Non-pigmented ciliary epithelial cell (primary cell): Measurements from ENCODE around the gene NUDT12.

Experiments used
- DNase-seq: peaks from one replicate; pipeline ENCODE4 v3.0.0-alpha.2; 2010; ENCODE audit warnings: low read depth

NUDT12 gene

GRCh38 chr5:103562453-103563157, at the start of gene NUDT12:
Gene NUDT12, minus strand, starts transcription at chr5:103562789. Its CDS starts 2,541 bp downstream, at chr5:103560248.
- no peak for DNase-seq

- DNase-seq = no peak
Measured at GRCh38 chr5:103607346-103607745, 44.8 kb upstream of the NUDT12 start.

DNA sequence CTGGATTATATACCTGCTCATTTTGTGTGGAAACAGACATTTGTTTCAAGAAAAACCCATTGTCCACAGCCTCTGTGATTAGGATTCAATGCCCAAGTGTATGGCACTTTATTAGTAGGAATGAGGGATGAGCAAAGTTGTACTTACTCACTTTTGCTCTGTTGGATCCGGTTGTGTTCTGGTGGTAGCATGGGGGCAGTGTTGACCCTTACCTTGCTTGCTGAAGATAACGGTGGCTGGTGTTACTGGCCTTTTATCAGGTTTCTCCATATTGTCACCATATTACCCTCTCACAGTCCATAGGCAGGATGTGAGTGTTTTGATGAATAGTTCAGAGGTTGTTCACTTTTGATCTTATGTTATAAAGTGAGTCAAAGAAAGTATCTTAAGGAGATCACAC, 42.7 kb upstream of the NUDT12 start:
- DNase-seq = no peak

- DNase-seq = no peak
Measured at GRCh38 chr5:103602438-103602837, 39.8 kb upstream of the NUDT12 start.

GRCh38 chr5:103601314-103601713, 38.7 kb upstream of the NUDT12 start:
- no peak for DNase-seq

GRCh38 chr5:103600086-103600485, 37.5 kb upstream of the NUDT12 start:
- no peak for DNase-seq

GRCh38 chr5:103598997-103599566, 36.5 kb upstream of the NUDT12 start:
- DNase-seq = no peak

DNA sequence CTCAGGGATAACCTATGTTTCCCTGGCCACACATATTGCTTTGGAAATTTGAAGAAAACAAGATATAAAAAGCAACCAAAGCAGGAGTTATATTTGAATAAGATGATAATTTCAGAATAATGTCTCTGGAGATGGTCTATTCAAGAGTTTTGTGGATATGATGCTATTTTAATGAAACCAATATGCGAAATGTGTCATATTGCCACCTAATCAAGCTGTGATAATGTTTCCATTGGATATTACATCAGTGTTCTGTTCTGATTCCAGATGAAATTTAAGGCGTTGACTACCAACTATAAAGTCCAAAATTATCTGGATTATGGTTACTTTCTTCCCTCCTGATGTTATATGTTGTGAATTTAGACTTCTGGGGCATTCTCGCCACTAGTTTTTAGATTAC, 27.6 kb upstream of the NUDT12 start:
- DNase-seq = no peak

DNA sequence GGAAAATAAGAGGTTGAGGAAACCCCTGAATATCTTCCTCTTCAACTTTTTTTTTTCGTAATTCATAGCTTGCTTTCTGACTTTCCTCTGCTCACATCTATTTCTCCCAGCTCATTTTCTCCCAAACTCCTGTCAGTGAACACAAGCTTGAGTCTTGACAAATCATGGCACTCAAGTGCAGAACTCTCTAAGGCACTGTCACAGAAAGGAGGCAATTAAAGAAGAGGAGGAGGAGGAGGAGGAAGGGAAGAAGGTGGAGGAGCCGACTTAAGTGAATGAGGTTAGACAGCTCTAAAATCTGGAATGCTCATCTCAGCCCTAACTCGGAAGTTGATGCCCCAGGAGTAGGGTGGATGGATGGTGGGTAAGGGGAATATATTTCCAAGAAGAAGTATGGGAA, 27.2 kb upstream of the NUDT12 start:
- DNase-seq = no peak

GRCh38 chr5:103589357-103589756, 26.8 kb upstream of the NUDT12 start:
- DNase-seq = peak; percentile 28

GRCh38 chr5:103587185-103587748, 24.7 kb upstream of the NUDT12 start:
- DNase-seq = no peak

DNA sequence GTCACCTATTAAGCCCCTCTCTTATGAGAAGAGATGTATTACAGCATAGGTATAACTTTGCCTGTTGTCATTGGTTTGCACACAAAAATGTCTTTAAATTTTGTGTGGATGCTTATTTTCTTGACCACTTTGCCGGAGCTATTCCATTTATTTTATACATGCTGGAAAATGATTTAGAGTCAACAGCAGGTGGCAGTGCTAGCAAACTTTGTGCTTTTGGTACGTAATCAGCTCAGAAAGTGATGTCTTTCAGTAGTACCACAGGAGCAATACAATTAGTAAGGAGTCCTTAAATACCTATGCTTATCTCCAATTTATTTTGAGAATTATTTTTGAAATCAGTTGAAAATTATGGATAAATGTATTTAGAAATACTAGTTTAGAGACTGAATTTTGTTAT, 19.8 kb upstream of the NUDT12 start:
- DNase-seq = no peak

- DNase-seq = no peak
Measured at GRCh38 chr5:103573411-103573810, 10.8 kb upstream of the NUDT12 start.

DNA sequence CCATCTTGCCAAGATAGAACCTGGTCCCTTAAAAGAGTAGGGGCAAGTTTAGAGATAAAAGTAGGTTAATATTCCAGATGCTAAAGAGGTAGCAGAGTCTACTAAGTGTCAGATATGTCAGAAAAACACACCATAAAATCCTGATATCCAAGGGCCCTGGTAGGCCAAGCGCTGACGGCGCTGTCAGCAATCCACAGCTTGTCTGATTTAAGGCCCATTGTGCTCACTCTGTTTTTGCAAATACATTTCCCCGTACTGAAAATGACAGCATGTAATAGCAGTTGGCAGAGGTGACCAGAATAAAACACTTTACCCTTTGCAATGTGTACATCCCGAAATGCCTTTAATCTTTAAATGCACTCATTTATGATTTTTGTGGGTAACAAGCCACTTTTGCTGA, 9.9 kb upstream of the NUDT12 start:
- no peak for DNase-seq

DNA sequence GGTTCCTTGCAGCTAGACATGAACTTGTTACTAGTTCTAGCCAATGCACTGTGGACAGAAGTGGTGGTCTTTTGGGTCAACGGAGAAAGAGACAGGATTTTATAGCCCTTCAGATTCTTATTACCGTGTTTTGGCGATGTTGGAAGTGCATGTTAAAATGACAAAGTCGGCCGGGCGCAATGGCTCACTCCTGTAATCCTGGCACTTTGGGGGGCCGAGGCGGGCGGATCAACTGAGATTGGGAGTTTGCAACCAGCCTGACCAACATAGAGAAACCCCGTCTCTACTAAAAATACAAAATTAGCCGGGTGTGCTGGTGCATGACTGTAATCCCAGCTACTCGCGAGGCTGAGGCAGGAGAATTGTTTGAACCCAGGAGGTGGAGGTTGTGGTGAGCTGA, 9.1 kb upstream of the NUDT12 start:
- DNase-seq = no peak

DNA sequence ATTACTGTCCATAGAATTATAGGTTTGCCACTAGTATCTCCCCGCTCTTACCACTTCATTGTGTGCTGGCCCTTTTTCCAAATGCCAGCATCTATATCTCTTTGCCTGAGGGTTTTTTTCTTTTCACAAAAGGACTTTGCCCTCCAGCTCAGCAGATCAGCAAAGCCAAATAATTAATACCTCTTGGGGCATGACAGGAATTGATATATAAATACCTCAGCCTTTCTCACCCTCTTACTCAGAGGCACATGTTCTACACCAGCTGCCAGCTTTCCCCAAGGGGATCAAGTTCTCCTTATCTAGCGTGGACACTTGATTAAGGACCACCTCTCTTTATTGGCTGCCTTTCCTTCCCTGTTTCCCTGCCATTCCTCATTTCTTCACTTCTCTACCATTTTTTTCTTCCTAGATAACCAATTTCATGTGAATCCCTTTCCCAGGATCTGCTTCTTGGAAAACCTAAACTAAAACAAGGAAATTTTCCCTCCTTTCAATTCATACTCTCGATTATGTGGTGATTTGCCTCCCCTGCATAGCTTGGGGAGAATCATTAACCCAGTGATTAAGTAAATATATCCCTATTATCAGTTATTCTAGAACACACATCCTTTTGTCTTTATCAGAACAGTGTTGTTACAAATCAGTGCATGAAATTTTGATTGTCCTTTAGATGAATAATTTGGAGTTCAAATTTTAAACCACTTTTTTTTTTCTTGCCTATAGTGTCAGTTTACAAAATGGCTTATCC, 6.9 kb upstream of the NUDT12 start:
- no peak for DNase-seq

GRCh38 chr5:103565719-103566118, 3.1 kb upstream of the NUDT12 start:
- DNase-seq = no peak

DNA sequence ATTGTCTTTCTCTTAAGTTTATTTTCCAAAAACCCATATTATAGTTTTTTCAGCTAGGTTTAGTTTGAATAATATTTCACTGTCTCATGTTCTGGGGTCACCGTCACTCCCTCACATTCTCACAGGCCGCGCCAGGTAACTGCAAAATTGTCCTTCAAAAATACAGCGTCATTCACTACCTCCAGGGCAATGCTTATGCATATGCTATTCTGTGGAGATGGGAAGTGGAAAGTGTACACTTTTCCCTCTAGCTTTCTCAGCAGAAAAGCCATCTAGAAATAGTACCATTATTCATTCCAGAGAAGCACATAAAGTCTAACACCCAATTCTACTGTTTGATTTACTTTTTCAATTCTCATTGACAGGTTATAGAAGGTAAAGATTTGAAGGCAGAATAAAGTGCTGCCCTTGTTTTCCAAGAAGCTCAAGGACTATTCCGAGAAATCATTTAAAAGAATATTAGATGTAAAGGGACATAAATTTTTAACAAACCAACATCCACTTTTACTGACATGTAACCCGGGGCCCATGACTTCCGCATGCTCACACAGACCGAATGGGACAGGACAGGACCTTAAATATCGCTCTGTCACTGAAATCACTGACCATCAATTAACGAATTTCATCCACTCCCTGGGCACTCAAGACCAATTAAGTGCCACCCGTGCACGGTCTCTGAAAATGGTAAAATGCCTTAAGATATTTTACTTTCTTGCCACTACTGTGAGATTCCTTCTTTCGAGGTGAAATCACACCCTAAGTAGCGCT, 720 bp downstream of the NUDT12 start:
- no peak for DNase-seq

GRCh38 chr5:103560826-103561225, 1.8 kb downstream of the NUDT12 start:
- no peak for DNase-seq

DNA sequence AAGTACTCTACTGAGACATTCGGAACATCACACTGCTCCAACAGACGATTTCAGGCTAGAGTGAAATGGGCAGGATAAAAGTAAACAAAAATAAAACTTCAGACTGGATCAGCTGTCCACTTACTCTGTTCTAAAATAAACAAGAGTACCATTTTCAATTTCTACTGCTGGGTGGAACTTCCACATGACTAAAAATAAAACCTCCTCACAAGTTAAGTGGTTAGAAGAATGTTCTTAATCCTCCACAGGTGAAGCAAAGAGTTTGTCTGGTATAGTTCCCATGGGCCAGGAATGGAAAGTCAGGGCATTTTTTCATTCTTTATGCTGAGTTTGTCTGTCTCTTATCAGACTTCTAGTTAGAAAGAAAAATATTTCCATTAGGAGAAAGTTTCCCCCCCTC, 15.7 kb downstream of the NUDT12 start:
- DNase-seq = no peak

DNA sequence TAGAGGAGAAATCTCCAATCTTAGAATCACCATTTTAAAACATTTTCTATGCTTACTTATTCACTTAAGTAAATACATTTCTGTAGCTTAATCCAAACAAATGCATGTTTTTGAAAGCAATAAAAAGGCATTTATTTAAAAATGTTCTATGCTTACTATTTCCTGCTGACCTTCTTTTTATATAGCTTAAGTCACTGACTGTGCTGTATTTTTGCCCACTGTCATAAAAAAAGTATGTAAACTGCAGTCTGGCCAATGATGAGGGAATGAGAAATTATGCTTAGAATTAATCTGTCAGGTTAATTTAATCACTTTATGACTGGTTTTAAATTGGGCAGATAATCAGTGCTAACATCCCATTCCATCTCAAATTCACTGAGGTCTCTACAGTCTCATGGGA, 20.1 kb downstream of the NUDT12 start:
- no peak for DNase-seq

- DNase-seq = no peak
Measured at GRCh38 chr5:103541569-103541968, 21.0 kb downstream of the NUDT12 start.
